ENCODE data around the gene RNF212. TPM values are rescaled to one million over a fixed set of nuclear protein-coding genes. Genes with fewer than 3 reads are reported as not detected.
"Not testable (repeated sequence)": the region's sequence is repeated elsewhere in the genome, so short reads cannot be mapped to it uniquely, and the experiment has no call there.

RNF212 gene
- total and polyA plus RNA-seq, 9 of the 15 experiments (the other 6 are each of a cell fraction or from before 2014, with no cell fraction given), result 0.04 TPM; not detected in 8

DNA sequence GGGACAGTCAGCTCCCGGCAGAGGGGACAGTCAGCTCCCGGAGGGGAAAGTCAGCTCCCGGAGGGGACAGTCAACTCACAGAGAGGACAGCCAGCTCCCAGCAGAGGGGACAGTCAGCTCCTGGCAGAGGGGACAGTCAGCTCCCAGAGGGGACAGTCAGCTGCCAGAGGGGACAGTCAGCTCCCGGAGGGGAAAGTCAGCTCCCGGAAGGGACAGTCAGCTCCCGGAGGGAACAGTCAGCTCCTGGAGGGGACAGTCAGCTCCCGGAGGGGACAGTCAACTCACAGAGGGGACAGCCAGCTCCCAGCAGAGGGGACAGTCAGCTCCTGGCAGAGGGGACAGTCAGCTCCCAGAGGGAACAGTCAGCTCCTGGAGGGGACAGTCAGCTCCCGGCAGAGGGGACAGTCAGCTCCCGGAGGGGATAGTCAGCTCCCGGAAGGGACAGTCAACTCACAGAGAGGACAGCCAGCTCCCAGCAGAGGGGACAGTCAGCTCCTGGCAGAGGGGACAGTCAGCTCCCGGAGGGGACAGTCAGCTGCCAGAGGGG, 58.6 kb downstream of the RNF212 start:
- H3K9me1 ChIP-seq (ENCODE audit: control insufficient read depth, insufficient read depth, low read length); FAIRE-seq; H3K36me3 ChIP-seq (ENCODE audit: control insufficient read depth, insufficient read depth, low read length); H3K9ac ChIP-seq (ENCODE audit: insufficient read depth in 1 of 2, low read depth in 2 of 2, low read length in 2 of 2); CTCF ChIA-PET (ENCODE audit: low intra/inter-chr PET ratio); H3K9me3 ChIP-seq (replicated peaks; ENCODE audit: control insufficient read depth, insufficient read depth, low read depth, low read length); intact Hi-C loops (cut with micrococcal nuclease); H2AFZ ChIP-seq (ENCODE audit: low read depth, low read length); DNase-seq (ENCODE audit: extremely low read depth in 1 of 4, low spot score in 3 of 4); in situ Hi-C loops (cut with MboI); H3K27ac ChIP-seq (ENCODE audit: extremely low read depth, low read depth, low read length); POLR2A ChIA-PET; H3K4me3 ChIP-seq; ATAC-seq; H3K4me2 ChIP-seq (ENCODE audit: insufficient read depth, low read length); BruUV-seq (replicated peaks); H4K20me1 ChIP-seq (replicated peaks; ENCODE audit: control insufficient read depth, insufficient read depth, low read length); H3K79me2 ChIP-seq (ENCODE audit: control insufficient read depth, insufficient read depth, low read length): not testable (repeated sequence)
- WGBS (ENCODE audit: insufficient coverage, low coverage, missing lambda C conversion rate), result 7% methylated on average over 8 of the region's 11 CpGs
- Histone ChIP-seq H3K4me1 (replicated peaks in 1 of 2; ENCODE audit: control insufficient read depth in 2 of 2, insufficient read depth in 2 of 2, low read length in 2 of 2) (peaks cover 3 to 39% of the 10 kb centered on the region in 2 experiments; a peak in 2 of 5 replicates), H3K27me3 (ENCODE audit: control insufficient read depth in 2 of 2, insufficient read depth in 2 of 2, low read length in 2 of 2) (peaks cover 51 to 84% of the 10 kb centered on the region in 2 experiments)

GRCh38 chr4:1053891-1054290, 59.5 kb downstream of the RNF212 start:
- H3K27ac ChIP-seq (ENCODE audit: extremely low read depth, low read depth, low read length); H3K4me2 ChIP-seq (ENCODE audit: insufficient read depth, low read length); intact Hi-C loops (cut with micrococcal nuclease); CTCF ChIA-PET (ENCODE audit: low intra/inter-chr PET ratio); ATAC-seq; POLR2A ChIA-PET; H3K79me2 ChIP-seq (ENCODE audit: control insufficient read depth, insufficient read depth, low read length); DNase-seq (ENCODE audit: extremely low read depth in 1 of 4, low spot score in 3 of 4); BruUV-seq (replicated peaks); FAIRE-seq; H3K9me3 ChIP-seq (replicated peaks; ENCODE audit: control insufficient read depth, insufficient read depth, low read depth, low read length); H4K20me1 ChIP-seq (replicated peaks; ENCODE audit: control insufficient read depth, insufficient read depth, low read length); H3K4me3 ChIP-seq; H3K9me1 ChIP-seq (ENCODE audit: control insufficient read depth, insufficient read depth, low read length); H2AFZ ChIP-seq (ENCODE audit: low read depth, low read length); in situ Hi-C loops (cut with MboI); H3K9ac ChIP-seq (ENCODE audit: insufficient read depth in 1 of 2, low read depth in 2 of 2, low read length in 2 of 2); H3K36me3 ChIP-seq (ENCODE audit: control insufficient read depth, insufficient read depth, low read length): not testable (repeated sequence)
- 10% methylated on average over 6 of the region's 7 CpGs for WGBS (ENCODE audit: insufficient coverage, low coverage, missing lambda C conversion rate)
- Histone ChIP-seq H3K27me3 (ENCODE audit: control insufficient read depth in 2 of 2, insufficient read depth in 2 of 2, low read length in 2 of 2) (peaks cover 50 to 83% of the 10 kb centered on the region in 2 experiments), H3K4me1 (replicated peaks in 1 of 2; ENCODE audit: control insufficient read depth in 2 of 2, insufficient read depth in 2 of 2, low read length in 2 of 2) (peaks cover 3 to 40% of the 10 kb centered on the region in 2 experiments; a peak in 2 of 5 replicates)

All from K562 (cell line).